ENCODE measurements around the gene BNIPL.
A peak's percentile ranks its signal among the peaks of the same experiment; 100 is the strongest.

BNIPL gene

DNA sequence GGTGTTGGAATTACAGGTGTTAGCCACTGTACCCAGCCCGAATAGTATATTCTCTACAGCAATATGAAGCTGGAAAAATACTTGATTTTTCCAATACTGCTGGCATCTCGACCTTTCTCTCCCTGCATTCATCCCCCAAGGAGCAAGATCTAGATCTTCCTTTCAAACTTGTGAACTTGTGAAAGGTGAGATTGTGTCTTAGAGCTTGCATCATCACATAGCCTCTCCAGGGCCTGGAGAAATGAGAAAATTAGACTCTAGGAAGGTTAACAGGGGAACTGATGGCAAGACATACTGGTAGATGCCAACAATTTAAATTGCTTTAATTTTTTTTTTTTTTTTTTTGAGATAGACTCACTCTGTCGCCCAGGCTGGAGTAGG is 26.1 kb upstream of the BNIPL start:
- no peak for DNase-seq

DNA sequence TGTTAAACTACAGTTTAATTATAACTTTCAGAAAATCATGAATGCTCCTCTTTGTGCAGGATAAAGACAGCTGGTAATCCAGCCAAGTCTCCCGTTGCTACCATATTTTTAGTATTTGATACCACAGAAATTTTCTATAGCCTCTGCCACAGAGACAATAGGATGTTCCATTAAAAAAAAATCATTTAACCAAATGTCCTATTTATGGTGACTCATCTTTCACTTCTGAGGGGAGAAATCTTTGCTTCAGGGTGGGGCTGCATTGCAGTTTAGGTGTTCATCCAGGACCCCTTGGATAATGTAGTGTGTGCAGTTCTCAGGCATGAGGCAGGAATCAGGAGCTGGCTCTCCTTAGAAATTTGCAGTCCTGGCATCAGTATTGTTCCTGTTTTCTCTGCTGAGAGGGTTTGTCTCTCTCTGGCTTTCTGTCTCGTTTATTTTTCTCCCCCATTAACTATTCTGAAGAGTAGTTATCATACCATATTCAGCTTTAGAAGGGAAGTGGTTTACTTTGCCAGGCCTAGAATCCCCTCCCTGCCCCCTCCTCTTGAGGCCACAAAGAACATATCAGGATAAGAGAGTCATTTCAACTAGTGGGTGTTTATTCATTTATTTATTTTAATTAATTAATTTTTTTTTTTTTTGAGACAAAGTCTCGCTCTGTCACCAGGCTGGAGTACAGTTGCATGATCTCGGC is 25.1 kb upstream of the BNIPL start:
- no peak for DNase-seq

GRCh38 chr1:151012684-151013471 is 23.5 kb upstream of the BNIPL start:
- no peak for DNase-seq

- no peak for DNase-seq
Measured at GRCh38 chr1:151013518-151013917, 22.9 kb upstream of the BNIPL start.

GRCh38 chr1:151024540-151025146 is 11.7 kb upstream of the BNIPL start:
- peak; percentile 76 to 82 for DNase-seq

GRCh38 chr1:151026460-151026859 is 9.9 kb upstream of the BNIPL start:
- DNase-seq: no peak

- DNase-seq: no peak
Measured at GRCh38 chr1:151032164-151032563, 4.2 kb upstream of the BNIPL start.

DNA sequence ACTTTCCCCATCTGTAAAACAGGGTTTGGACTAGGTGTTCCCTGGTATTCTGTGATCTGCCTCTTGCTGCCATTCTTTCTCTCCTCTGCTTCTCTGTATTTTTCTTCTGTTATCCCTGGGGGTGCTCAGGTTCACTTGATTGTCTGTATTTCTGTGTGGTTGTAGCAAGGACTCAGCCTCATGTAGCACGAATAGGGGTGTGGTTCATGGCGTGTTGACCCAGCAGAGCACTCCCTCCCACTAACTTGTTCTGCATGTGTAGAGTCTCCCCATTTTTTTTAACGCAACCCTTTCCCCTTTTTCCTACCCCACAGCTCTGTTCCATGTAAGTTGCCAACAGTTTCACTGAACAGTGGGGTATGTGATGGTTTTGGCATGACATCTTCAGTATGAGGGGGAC is 1.2 kb upstream of the BNIPL start:
- no peak for DNase-seq

DNA sequence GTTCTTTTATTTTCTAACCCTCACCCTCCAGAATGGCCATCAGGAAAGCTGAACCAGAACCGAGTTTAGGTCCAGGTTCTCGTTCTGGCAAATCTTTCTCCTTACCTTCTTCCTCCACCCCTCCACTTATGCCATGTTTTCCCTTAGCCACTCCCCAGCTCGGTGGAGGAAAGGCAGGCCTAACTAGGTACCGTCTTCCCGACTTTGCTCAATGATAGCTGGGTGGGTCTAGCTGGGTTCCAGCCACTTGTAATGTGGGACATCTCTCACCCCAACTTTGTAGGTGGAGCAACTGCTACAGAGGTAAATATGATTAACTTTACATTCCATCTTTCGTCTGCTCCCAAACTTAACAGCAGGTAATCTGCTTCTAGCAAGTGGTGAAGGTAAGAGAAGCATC is 646 bp downstream of the BNIPL start:
- DNase-seq: no peak

DNA sequence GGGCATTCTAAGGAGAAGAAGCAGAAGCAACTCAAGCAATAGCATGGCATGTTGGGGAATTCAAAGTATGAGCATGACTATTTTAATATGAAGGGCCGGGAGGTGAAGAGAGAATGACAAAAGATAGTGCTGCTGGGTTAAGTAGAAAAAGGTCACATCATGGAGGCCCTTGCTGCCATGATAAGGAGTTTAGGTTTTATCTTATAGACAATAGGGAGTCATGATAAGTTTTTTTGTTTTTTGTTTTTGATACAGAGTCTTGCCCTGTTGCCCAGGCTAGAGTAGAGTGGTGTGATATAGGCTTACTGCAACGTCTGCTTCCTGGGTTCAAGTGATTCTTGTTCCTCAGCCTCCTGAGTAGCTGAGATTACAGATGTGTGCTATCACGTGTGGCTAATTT is 3.1 kb downstream of the BNIPL start:
- no peak for DNase-seq

DNA sequence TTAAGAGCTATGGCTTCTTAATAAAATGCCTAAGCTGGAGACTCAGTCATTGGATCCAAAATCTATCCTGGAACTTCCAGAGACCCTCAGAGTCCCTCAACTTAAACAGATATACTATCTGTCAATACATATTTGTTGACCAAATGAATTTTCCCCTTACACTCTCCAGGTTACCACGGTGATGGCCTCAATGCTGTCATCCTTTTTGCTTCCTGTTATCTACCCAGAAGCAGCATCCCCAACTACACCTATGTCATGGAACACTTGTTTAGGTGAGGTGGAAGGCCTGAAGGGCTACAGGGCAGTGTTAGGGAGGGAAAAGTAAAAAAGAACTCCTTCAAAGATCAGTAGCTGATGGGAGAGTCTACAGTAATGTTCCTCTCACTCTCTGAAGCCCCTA is 6.8 kb downstream of the BNIPL start:
- DNase-seq: no peak

- peak in 1 of 2 donors; percentile 30 for DNase-seq
Measured at GRCh38 chr1:151047591-151047924, 11.2 kb downstream of the BNIPL start, which contains the start of gene C1orf56. TSS of gene C1orf56 (plus strand) at chr1:151047751. CDS start at chr1:151047848, 97 bp downstream.

GRCh38 chr1:151047925-151048644 is 11.7 kb downstream of the BNIPL start:
- peak; percentile 52 to 63 for DNase-seq

GRCh38 chr1:151048645-151049032 is 12.3 kb downstream of the BNIPL start:
- no peak for DNase-seq

DNA sequence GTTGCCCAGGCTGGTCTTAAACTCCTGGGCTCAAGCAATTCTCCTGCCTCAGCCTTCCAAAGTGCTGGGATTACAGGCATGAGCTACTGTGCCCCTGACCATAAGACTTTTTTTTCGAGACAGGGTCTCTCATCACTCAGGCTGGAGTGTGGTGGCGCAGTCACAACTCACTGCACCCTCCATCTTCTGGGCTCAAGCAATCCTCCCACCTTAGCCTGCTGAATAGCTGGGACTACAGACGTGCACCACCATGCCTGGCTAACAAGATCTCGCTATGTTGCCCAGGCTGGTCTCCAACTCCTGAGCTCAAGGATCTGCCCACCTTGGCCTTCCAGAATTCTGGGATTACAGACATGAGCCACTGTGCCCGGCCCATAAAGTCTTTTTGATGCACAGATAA is 13.1 kb downstream of the BNIPL start:
- no peak for DNase-seq

GRCh38 chr1:151050051-151050688 is 13.8 kb downstream of the BNIPL start:
- DNase-seq: no peak

DNA sequence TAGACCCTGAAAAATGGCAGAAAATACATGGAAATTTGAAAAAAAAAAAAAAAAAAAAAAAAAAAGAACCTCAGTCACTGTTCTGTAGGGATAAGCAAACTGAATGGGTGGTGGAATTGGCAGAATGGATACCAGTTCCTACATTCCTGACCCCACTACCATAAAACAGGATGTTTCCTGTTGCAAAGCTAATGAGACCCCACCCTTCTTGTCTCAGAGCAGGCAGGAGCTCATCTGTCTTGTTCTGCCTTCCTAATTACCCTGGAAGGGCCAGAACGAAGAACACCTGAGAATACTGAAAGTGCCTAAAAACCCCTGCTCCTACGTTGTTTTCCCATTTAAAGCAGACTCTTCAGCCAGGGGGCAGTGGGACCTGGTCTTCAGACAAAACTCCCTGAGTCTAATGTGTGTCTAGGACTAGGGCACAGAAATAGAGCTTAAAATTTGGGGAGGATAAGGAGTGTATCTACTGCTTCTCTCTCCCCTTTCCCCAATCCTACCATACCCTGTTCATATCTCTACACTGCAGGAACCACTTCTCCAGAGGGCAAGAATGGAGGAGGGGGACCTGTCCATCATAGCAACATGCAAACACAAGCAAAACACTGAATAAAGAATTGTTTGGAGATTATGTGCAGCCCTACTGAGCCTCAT is 15.1 kb downstream of the BNIPL start:
- DNase-seq: no peak

- DNase-seq: no peak
Measured at GRCh38 chr1:151054971-151055547, 18.7 kb downstream of the BNIPL start.

GRCh38 chr1:151055581-151055980 is 19.2 kb downstream of the BNIPL start:
- DNase-seq: no peak

DNA sequence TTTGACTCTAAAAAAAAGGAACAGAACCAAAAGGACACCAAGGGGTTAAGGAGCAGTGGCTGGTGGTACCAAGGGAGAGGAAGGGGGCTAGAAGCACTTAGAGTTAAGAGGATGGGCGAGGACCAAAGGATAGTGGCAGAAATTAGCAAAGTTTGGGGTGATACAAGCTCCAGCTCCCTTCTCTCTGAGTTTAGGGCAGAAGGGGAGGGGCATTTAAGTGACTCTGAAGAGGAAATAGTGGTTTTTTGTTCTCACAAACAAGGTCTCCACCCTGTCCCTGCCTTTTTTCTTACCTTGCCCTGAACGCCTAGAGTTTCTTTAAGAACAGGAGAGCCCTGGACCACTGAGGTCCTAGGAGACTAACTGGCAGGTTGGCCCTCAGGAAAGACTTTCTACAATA is 19.8 kb downstream of the BNIPL start:
- DNase-seq: no peak

DNA sequence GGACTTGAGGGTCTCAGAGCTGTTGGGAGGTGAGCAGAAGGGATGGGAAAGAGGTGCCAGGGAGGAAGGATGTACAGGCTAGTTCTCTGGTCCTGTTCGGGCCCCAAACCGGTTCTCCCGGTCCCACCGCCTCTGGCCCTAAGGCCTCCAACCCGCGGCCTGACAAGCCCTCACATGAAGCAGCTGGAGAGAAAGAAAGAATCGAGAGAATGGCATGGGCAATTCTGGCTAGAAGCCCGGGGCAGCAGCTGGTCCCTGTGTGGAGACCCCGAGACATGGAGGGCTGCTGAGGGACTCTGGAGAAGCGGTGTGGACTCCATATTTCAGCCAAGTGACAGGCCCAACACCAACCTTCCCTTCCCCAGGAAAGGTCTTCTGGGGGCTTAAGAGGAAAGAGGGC is 22.3 kb downstream of the BNIPL start:
- DNase-seq: no peak

All from inflammatory macrophage (primary cell).